ENCODE measurements around the gene DLST. TPM values are rescaled to one million over a fixed set of nuclear protein-coding genes. Genes with fewer than 3 reads are reported as not detected.

DLST gene
- total and polyA plus RNA-seq, 4 experiments from 2014 or later: 4.8 to 104 (median 56.0) TPM

GRCh38 chr14:74909501-74909900 is 27.8 kb downstream of the DLST start:
- no peak overlapping the region for H3K4me3 ChIP-seq (ENCODE audit: low read length in 2 of 2)
- H3K9me3 Mint-ChIP-seq: peaks cover 0 to 2% (median 0%) of the 10 kb centered on the region in 8 donors
- no peak overlapping the region for H3K4me3 Mint-ChIP-seq
- ChIA-PET POLR2A (ENCODE audit: partially characterized antibody) (no interaction called here), CTCF (ENCODE audit: partially characterized antibody) (interaction anchor here (1.7 to 15.6 kb wide), 3 partner anchors 8 to 179 kb away, joined by 6 to 677 read pairs (median 41); no protein-coding TSS in a partner anchor)
- H3K36me3 ChIP-seq (ENCODE audit: insufficient read depth, low read length): no peaks in the 10 kb centered on the region
- no peaks in the 10 kb centered on the region for H3K27me3 Mint-ChIP-seq
- H3K27ac ChIP-seq (ENCODE audit: low read depth, low read length): no peak overlapping the region
- peaks cover 4% of the 10 kb centered on the region for H3K4me1 ChIP-seq (ENCODE audit: insufficient read depth, low read length)
- DNase-seq: no peak
- H3K4me1 Mint-ChIP-seq: peaks cover 0 to 13% (median 6%) of the 10 kb centered on the region in 4 donors
- peaks cover 0 to 10% of the 10 kb centered on the region in 2 donors for H3K36me3 Mint-ChIP-seq
- no peak overlapping the region for H3K27ac Mint-ChIP-seq
- intact Hi-C loops (cut with micrococcal nuclease): no loop called here
- H3K27me3 ChIP-seq (ENCODE audit: insufficient read depth, low read length): no peaks in the 10 kb centered on the region
- no peaks in the 10 kb centered on the region for H3K9me3 ChIP-seq (ENCODE audit: control insufficient read depth in 1 of 2, low read length in 2 of 2)

GRCh38 chr14:74909911-74910310 is 28.2 kb downstream of the DLST start:
- no peak overlapping the region for H3K4me3 Mint-ChIP-seq
- POLR2A ChIA-PET (ENCODE audit: partially characterized antibody): no interaction called here

GRCh38 chr14:74910556-74910955 is 28.8 kb downstream of the DLST start:
- Histone ChIP-seq H3K9me3 (ENCODE audit: control insufficient read depth in 1 of 2, low read length in 2 of 2) (no peaks in the 10 kb centered on the region), H3K4me3 (ENCODE audit: low read length in 2 of 2) (no peak overlapping the region), H3K27me3 (ENCODE audit: insufficient read depth, low read length) (no peaks in the 10 kb centered on the region), H3K27ac (ENCODE audit: low read depth, low read length) (no peak overlapping the region), H3K36me3 (ENCODE audit: insufficient read depth, low read length) (no peaks in the 10 kb centered on the region), H3K4me1 (ENCODE audit: insufficient read depth, low read length) (peaks cover 4% of the 10 kb centered on the region)
- no peak overlapping the region for H3K4me3 Mint-ChIP-seq
- peaks cover 0 to 4% (median 3%) of the 10 kb centered on the region in 4 donors for H3K4me1 Mint-ChIP-seq
- ChIA-PET CTCF (ENCODE audit: partially characterized antibody) (interaction anchor here (15.6 kb wide), 1 partner anchor 52 kb away, joined by 677 read pairs; no protein-coding TSS in a partner anchor), POLR2A (ENCODE audit: partially characterized antibody) (no interaction called here)
- intact Hi-C loops (cut with micrococcal nuclease): no loop called here
- no peaks in the 10 kb centered on the region for H3K27me3 Mint-ChIP-seq
- H3K27ac Mint-ChIP-seq: peak overlapping the region in 1 of 7 donors; percentile 35
- no peak for DNase-seq
- no peaks in the 10 kb centered on the region for H3K9me3 Mint-ChIP-seq
- H3K36me3 Mint-ChIP-seq: peaks cover 0 to 3% of the 10 kb centered on the region in 2 donors

More at GRCh38 chr14:74909911-74910310, 28.2 kb downstream of the DLST start:
- H3K9me3 ChIP-seq (ENCODE audit: control insufficient read depth in 1 of 2, low read length in 2 of 2): no peaks in the 10 kb centered on the region
- peaks cover 0 to 6% of the 10 kb centered on the region in 2 donors for H3K36me3 Mint-ChIP-seq
- no peak for DNase-seq
- no peaks in the 10 kb centered on the region for H3K9me3 Mint-ChIP-seq
- no peak overlapping the region for H3K4me3 ChIP-seq (ENCODE audit: low read length in 2 of 2)
- H3K27ac Mint-ChIP-seq: no peak overlapping the region
- no peak overlapping the region for H3K27ac ChIP-seq (ENCODE audit: low read depth, low read length)
- H3K27me3 ChIP-seq (ENCODE audit: insufficient read depth, low read length): no peaks in the 10 kb centered on the region
- CTCF ChIA-PET (ENCODE audit: partially characterized antibody): interaction anchor here (1.7 to 15.6 kb wide), 3 partner anchors 9 to 178 kb away, joined by 6 to 677 read pairs (median 41); no protein-coding TSS in a partner anchor
- no peaks in the 10 kb centered on the region for H3K27me3 Mint-ChIP-seq
- peaks cover 4% of the 10 kb centered on the region for H3K4me1 ChIP-seq (ENCODE audit: insufficient read depth, low read length)
- H3K4me1 Mint-ChIP-seq: peaks cover 0 to 9% (median 4%) of the 10 kb centered on the region in 4 donors
- H3K36me3 ChIP-seq (ENCODE audit: insufficient read depth, low read length): no peaks in the 10 kb centered on the region
- intact Hi-C loops (cut with micrococcal nuclease): no loop called here

GRCh38 chr14:74911221-74911620 is 29.5 kb downstream of the DLST start:
- Mint-ChIP-seq H3K4me1 (no peaks in the 10 kb centered on the region), H3K36me3 (no peaks in the 10 kb centered on the region), H3K4me3 (no peak overlapping the region), H3K27ac (peak overlapping the region in 1 of 7 donors; percentile 86), H3K9me3 (no peaks in the 10 kb centered on the region), H3K27me3 (no peaks in the 10 kb centered on the region)
- H3K27me3 ChIP-seq (ENCODE audit: insufficient read depth, low read length): no peaks in the 10 kb centered on the region
- H3K4me1 ChIP-seq (ENCODE audit: insufficient read depth, low read length): no peaks in the 10 kb centered on the region
- no peak overlapping the region for H3K27ac ChIP-seq (ENCODE audit: low read depth, low read length)
- ChIA-PET CTCF (ENCODE audit: partially characterized antibody) (interaction anchor here (15.6 kb wide), 1 partner anchor 52 kb away, joined by 677 read pairs; no protein-coding TSS in a partner anchor), POLR2A (ENCODE audit: partially characterized antibody) (no interaction called here)
- no peak for DNase-seq
- H3K9me3 ChIP-seq (ENCODE audit: control insufficient read depth in 1 of 2, low read length in 2 of 2): no peaks in the 10 kb centered on the region
- no peak overlapping the region for H3K4me3 ChIP-seq (ENCODE audit: low read length in 2 of 2)
- intact Hi-C loops (cut with micrococcal nuclease): no loop called here
- no peaks in the 10 kb centered on the region for H3K36me3 ChIP-seq (ENCODE audit: insufficient read depth, low read length)

- Histone ChIP-seq H3K4me3 (ENCODE audit: low read length in 2 of 2) (no peak overlapping the region), H3K36me3 (ENCODE audit: insufficient read depth, low read length) (no peaks in the 10 kb centered on the region), H3K9me3 (ENCODE audit: control insufficient read depth in 1 of 2, low read length in 2 of 2) (no peaks in the 10 kb centered on the region), H3K4me1 (ENCODE audit: insufficient read depth, low read length) (no peaks in the 10 kb centered on the region), H3K27me3 (ENCODE audit: insufficient read depth, low read length) (no peaks in the 10 kb centered on the region), H3K27ac (ENCODE audit: low read depth, low read length) (no peak overlapping the region)
- intact Hi-C loops (cut with micrococcal nuclease): no loop called here
- ChIA-PET POLR2A (ENCODE audit: partially characterized antibody) (no interaction called here), CTCF (ENCODE audit: partially characterized antibody) (interaction anchor here (1.2 to 15.6 kb wide), 3 partner anchors 51 to 176 kb away, joined by 5 to 677 read pairs (median 6); no protein-coding TSS in a partner anchor)
- Mint-ChIP-seq H3K4me1 (no peaks in the 10 kb centered on the region), H3K27ac (peak overlapping the region in 1 of 7 donors; percentile 86), H3K27me3 (no peaks in the 10 kb centered on the region), H3K36me3 (no peaks in the 10 kb centered on the region), H3K9me3 (no peaks in the 10 kb centered on the region), H3K4me3 (no peak overlapping the region)
- DNase-seq: no peak
Observed at GRCh38 chr14:74911704-74912103, 30.0 kb downstream of the DLST start.

GRCh38 chr14:74912111-74912510 is 30.4 kb downstream of the DLST start:
- ChIA-PET CTCF (ENCODE audit: partially characterized antibody) (interaction anchor here (1.2 to 2.2 kb wide), 2 partner anchors 52 to 176 kb away, joined by 5 to 6 read pairs; no protein-coding TSS in a partner anchor), POLR2A (ENCODE audit: partially characterized antibody) (no interaction called here)
- no peaks in the 10 kb centered on the region for H3K36me3 Mint-ChIP-seq
- no peaks in the 10 kb centered on the region for H3K9me3 Mint-ChIP-seq
- Histone ChIP-seq H3K27ac (ENCODE audit: low read depth, low read length) (no peak overlapping the region), H3K9me3 (ENCODE audit: control insufficient read depth in 1 of 2, low read length in 2 of 2) (no peaks in the 10 kb centered on the region), H3K4me1 (ENCODE audit: insufficient read depth, low read length) (no peaks in the 10 kb centered on the region), H3K27me3 (ENCODE audit: insufficient read depth, low read length) (no peaks in the 10 kb centered on the region), H3K4me3 (ENCODE audit: low read length in 2 of 2) (no peak overlapping the region), H3K36me3 (ENCODE audit: insufficient read depth, low read length) (no peaks in the 10 kb centered on the region)
- H3K4me3 Mint-ChIP-seq: no peak overlapping the region
- no peak overlapping the region for H3K27ac Mint-ChIP-seq
- DNase-seq: no peak
- intact Hi-C loops (cut with micrococcal nuclease): no loop called here
- H3K27me3 Mint-ChIP-seq: no peaks in the 10 kb centered on the region
- H3K4me1 Mint-ChIP-seq: no peaks in the 10 kb centered on the region

GRCh38 chr14:74912801-74913200 is 31.1 kb downstream of the DLST start:
- intact Hi-C loops (cut with micrococcal nuclease): no loop called here
- H3K4me1 ChIP-seq (ENCODE audit: insufficient read depth, low read length): no peaks in the 10 kb centered on the region
- Mint-ChIP-seq H3K4me3 (no peak overlapping the region), H3K36me3 (no peaks in the 10 kb centered on the region), H3K27ac (no peak overlapping the region), H3K9me3 (no peaks in the 10 kb centered on the region), H3K4me1 (no peaks in the 10 kb centered on the region), H3K27me3 (no peaks in the 10 kb centered on the region)
- H3K27me3 ChIP-seq (ENCODE audit: insufficient read depth, low read length): no peaks in the 10 kb centered on the region
- no peak overlapping the region for H3K4me3 ChIP-seq (ENCODE audit: low read length in 2 of 2)
- DNase-seq: no peak
- CTCF ChIA-PET (ENCODE audit: partially characterized antibody): interaction anchor here (1.2 to 2.2 kb wide), 2 partner anchors 52 to 175 kb away, joined by 5 to 6 read pairs; no protein-coding TSS in a partner anchor
- H3K9me3 ChIP-seq (ENCODE audit: control insufficient read depth in 1 of 2, low read length in 2 of 2): no peaks in the 10 kb centered on the region
- POLR2A ChIA-PET (ENCODE audit: partially characterized antibody): no interaction called here
- no peak overlapping the region for H3K27ac ChIP-seq (ENCODE audit: low read depth, low read length)
- H3K36me3 ChIP-seq (ENCODE audit: insufficient read depth, low read length): no peaks in the 10 kb centered on the region
